ENCODE measurements around the gene DDX50.
"Not testable (repeated sequence)": the region's sequence is repeated elsewhere in the genome, so short reads cannot be mapped to it uniquely, and the experiment has no call there.

DDX50 gene

DNA sequence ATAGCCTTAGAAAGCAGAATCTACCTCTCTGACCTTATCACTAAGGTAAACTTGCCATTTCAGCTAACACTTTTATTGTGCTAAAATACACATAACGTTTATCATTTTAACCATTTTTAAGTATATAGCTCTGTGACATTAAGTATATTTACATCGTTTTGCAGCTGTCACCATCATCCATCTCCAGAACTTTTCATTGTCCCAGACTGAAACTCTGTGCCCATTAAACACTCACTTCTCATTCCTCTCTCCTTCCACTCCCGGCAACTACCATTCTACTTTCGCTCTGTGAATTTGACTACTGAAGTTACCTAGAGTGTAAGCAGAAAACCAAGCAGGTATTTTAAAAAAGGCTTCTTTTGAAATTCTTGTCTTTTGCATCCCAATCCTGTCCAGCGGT lies 1.3 kb downstream of the DDX50 start:
- DNase-seq, result no peak

DNA sequence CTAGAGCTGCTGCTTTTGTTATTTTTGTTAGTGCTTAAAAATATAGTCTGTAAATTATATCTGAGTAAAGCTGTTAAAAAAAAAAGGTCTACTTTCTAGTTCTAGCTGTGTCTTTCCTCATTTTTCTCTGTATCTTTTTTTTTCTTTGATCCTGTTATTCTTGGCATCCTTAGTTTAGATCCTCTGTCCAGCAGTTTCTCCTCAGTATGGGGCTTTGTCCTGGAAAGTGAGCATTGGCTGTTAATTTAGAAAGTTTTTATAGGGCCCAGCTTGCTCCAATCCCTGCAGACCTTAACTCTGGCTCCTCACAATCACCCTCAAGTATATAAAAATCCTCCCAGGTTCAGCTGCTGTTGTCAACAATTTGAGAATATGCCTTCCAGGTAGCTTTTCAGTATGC lies 23.5 kb downstream of the DDX50 start:
- no peak for DNase-seq

DNA sequence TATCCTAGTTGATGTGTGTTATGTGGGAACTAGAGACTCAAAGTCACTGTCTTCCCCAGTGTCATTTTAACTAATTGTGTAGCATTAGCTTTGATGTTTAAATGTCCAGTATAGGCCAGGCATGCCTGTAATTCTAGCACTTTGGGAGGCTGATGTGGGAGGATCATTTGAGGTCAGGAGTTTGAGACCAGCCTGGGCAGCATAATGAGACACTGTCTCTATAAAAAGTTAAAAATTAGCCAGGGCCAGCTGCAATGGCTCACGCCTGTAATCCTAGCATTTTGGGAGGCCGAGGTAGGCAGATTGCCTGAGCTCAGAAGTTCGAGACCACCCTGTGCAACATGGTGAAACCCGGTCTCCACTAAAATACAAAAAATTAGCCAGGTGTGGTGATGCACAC lies 24.4 kb downstream of the DDX50 start:
- DNase-seq, result no peak

DNA sequence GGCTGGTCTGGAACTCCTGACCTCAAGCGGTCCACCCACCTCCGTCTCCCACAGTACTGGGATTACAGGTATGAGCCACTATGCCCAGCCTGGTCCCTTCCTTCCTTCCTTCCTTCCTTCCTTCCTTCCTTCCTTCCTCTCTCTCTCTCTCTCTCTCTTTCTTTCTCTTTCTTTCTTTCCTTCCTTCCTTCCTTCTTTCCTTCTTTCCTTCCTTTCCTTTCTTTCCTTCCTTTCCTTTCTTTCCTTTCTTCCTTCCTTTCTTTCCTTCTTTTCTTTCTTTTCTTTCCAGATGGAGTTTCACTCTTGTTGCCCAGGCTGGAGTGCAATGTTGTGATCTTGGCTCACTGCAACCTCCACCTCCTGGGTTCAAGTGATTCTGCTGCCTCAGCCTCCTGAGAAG lies 28.0 kb downstream of the DDX50 start:
- not testable (repeated sequence) for DNase-seq

DNA sequence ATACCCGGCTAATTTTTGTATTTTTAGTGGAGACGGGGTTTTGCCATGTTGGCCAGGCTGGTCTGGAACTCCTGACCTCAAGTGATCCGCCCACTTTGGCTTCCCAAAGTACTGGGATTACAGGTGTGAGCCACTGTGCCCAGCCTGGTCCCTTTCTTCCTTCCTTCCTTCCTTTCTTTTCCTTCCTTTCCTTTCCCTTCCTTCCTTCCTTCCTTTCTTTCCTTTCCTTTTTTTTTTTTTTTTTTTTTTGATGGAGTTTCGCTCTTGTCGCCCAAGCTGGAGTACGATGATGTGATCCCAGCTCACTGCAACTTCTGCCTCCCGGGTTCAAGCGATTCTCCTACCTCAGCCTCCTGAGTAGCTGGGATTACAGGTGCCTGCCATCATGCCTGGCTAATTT lies 28.8 kb downstream of the DDX50 start:
- DNase-seq, result not testable (repeated sequence)

DNA sequence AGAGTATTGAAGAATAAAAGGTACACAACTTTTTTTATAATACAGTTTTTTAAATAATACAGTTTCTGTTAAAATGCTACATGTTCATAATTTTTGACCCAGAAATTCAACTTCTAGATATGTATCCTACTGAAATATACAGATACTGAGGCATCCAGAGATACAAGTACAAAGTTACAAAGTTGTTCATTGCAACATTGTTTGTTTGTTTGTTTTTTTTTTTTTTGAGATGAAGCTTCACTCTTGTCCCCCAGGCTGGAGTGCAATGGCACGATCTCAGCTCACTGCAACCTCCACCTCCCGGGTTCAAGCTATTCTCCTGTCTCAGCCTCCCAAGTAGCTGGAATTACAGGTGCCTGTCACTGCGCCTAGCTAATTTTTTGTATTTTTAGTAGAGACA lies 31.7 kb downstream of the DDX50 start:
- not testable (repeated sequence) for DNase-seq

DNA sequence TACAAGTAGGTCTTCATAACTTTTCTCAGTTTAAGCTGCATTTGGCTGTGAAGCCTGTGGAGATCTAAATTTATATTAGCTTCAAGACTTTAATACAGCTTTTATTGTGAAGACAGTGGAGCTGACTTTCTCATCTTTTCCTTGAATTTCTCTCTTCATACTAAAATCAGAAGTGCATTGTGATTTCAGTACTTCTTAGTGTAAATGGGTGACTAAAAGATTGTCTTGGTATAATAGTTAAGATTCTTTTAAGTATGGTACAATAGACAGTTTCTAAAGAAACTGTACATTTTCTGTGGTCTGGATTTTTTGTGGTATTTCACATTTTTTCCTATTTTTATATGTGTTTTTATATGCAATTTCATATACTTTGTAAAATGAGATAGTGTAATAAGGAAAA lies 33.9 kb downstream of the DDX50 start:
- DNase-seq, result no peak

DNA sequence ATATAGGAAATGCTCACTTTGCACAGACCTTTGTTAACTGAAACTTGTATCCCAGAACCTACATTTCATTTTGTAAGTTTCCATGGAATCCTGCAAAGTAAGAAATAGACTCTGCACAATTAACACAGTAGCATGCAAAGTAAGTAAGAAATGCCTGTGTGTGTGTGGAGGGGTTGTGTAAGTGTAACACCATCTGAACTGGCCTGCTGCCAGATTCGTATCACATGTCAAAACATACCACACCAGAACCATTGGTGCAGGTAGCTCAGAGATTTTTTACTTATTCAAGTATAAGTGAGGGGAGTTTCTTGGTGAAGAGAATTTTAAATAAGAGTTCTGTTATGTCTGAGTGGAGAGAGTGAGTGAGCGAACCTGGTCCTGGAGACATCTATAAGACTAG lies 37.0 kb downstream of the DDX50 start:
- no peak for DNase-seq

DNA sequence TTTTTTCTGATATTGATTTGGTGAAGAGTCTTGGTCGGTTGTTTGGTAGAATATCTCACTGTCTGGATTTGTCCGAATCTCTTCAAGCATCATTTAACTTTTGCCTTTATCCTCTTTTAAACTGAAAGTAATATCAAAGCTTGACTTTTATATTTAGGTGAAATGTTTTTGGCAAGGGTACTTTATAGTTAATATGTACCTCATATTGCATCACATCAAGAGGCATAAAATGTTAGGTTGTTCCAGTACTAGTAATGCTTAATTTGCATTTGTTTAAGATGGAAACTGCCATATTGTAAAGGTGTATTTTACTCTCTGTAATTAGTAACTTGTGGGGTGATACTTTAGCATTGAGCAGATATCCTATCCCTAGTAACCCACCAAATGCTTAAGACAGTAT lies 37.8 kb downstream of the DDX50 start:
- no peak for DNase-seq

DNA sequence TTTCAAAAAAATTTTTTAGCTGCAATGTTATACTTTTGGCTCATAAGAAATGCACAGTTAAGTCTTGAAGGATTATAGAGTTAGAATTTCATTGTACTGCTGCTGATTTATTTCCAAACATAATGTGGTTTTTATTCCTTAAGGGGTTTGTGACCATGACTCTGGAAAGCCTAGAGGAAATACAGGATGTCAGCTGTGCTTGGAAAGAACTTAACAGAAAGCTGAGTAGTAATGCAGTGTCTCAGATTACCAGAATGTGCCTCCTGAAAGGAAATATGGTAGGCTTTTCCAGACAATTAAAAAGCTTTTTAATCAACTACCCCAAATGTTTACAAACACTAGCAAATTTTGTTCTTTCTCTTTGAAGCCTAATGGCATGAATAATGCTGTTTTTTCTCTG lies 39.8 kb downstream of the DDX50 start:
- DNase-seq, result not testable (repeated sequence)

DNA sequence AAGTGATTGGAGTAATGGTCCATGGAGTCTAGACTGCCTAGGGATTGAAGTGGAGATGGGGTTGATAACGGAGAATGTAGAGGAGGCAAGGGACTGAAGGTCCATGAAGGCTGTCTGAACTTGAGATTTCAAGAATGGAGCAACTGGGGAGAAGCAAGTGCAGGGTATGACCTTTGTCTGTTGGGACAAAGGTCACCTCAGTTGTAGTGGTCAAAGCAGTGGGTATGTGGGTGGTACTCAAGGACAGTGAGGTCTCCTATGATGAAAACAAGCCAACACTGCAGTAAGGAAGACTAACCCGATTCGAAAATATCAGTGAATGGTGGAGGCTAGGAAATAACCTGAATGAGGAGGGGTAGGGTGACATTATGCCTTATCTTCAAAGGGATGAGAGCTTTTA lies 49.5 kb downstream of the DDX50 start:
- no peak for DNase-seq

DNA sequence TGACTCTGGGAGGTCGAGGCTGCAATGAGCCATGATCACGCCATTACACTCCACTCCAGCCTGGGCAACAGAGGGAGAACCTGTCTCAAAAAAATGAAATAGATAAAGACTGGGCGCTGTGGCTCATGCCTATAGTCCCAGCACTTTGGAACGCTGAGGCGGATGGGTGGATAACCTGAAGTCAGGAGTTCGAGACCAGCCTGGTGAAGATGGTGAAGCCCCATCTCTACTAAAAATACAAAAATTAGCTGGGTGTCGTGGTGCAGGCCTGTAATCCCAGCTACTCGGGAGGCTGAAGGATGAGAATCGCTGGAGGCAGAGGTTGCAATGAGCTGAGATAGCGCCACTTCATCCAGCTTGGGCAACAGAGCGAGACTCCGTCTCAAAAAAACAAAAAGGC lies 53.8 kb downstream of the DDX50 start:
- DNase-seq, result no peak

DNA sequence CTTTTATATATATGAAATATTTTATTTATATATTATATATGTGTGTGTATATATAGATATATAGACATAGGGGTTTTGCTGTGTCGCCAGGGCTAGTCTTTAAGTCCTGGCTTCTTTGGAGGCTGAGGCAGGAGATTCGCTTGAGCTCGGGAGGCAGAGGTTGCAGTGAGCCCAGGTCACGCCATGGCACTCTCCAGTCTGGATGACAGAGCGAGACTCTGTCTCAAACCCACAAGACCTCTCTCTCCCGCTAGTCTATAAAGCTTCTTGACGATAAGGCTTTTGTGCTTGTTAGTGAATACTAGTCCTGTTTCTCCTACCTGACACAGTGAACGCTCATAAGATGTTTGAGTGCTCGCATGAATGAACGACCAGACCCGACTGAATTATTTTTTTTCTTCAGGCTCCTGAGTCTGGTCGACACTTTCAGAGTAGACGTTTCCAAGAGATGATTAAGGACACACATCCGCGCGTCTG lies 54.3 kb downstream of the DDX50 start:
- DNase-seq, result peak; percentile 34

DNA sequence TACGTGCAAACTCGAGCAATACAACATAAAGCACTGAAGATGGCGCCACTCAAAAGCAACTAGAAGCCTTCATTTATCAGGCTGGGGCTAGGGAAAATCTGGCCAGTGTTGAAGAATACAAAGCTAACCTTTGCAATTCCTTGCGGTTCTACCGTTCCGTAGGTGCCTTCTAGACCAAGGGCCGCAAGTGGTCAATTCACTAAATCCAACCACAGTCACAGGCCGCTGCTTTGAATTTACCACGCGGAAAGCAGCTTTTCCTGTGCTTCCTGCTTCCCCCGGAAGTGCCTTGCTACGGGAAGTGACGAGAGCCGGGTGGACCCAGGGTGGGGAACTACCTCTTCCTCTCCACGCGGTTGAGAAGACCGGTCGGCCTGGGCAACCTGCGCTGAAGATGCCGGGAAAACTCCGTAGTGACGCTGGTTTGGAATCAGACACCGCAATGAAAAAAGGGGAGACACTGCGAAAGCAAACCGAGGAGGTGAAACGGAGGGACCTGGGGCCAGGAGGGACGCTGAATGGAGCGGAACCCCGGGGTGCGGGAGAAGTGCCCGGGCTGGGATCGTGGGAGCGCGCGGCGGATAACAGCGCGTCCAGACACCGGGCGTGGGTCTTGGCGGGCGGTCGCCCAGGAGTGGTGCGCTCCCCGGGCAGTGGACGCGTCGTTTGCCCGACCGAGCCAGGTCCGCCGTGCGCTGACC lies 54.9 kb downstream of the DDX50 start, which contains the start of gene DDX21:
Gene DDX21 (plus strand): TSS at position 339 of the 701 bp plus-strand sequence. CDS start 56 bp downstream, at position 395.
- DNase-seq, result peak; percentile 81

DNA sequence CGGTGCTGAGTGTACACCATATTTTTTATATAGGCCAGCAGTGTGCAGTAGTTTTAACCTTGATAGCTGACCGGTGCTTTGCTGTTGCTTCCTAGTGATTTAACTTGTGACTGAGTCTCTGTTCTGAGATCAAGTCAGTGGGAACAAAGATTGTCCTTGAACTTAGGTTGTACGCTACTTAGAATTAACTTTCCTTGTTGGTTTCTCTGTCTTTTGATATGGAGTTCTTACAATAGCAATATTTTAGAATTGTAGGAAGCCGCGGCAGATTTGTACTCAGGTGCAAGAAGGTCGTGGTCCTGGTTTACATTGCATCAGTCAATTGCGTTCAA lies 56.1 kb downstream of the DDX50 start:
- DNase-seq, result no peak

DNA sequence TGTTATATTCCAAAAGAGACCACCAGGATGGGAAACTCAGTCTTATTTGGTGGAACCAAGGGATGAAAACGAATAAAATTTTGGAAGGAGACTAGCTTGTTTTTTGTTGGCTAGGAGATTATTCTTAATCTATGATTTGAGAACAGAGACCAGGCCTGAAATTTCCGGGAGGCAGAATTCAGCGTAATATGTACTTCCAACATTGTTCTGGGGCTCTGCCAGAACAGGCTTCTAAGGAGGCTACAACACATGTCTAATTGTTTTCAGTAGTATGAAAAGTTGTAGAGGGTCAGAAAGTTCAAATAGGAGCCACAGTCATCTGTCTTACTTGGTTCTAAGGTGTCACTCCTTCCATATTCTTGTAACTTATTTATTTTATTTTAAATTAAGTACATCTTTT lies 56.5 kb downstream of the DDX50 start:
- no peak for DNase-seq

DNA sequence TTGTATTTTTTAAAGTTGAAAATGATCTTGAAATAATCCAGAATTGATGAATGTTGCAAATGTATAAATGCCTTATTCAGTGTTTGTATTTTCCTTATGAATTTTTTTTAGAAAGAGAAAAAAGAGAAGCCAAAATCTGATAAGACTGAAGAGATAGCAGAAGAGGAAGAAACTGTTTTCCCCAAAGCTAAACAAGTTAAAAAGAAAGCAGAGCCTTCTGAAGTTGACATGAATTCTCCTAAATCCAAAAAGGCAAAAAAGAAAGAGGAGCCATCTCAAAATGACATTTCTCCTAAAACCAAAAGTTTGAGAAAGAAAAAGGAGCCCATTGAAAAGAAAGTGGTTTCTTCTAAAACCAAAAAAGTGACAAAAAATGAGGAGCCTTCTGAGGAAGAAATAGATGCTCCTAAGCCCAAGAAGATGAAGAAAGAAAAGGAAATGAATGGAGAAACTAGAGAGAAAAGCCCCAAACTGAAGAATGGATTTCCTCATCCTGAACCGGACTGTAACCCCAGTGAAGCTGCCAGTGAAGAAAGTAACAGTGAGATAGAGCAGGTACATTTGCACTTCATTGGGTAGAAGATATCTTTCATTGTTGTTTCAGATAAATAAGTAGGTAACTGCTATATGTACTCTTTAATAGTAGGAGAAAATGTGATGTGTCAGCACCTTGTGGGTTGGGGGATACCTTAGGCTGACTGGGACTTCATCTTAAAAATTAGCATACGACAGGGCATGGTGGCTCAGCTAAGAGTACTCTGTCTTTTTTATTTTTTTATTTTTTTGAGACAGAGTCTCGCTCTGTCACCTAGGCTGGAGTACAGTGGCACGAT lies 58.8 kb downstream of the DDX50 start:
- DNase-seq, result no peak

DNA sequence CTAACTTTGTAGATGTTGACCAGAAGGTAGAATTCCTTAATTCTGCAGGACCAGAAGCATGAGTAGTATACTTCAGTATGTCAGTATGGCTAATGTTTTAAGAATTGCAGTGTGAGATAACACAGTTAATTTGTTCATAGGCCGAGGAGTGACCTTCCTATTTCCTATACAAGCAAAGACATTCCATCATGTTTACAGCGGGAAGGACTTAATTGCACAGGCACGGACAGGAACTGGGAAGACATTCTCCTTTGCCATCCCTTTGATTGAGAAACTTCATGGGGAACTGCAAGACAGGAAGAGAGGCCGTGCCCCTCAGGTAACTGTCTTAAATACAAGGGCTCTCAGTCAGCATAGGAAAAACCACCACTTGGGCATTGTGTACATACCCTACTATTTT lies 62.0 kb downstream of the DDX50 start:
- no peak for DNase-seq

DNA sequence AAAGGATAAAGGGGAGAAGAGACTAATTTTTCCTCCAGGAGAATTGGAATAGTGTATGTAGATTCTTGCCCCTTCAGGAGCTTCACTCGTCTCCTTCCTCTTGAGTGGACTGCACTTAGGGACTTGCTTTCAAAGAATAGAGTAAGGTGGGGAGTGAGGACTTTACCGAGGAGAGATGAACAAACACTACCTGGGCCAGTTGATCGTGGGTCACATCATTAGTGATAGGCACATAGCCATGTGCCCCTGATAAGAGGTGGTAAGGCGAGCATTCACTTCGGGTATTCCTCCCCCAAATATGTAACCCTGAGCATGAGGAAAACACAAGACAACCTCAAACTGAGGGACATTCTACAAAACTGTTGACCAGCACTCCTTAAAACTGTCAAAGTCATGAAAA lies 72.9 kb downstream of the DDX50 start:
- DNase-seq, result no peak

DNA sequence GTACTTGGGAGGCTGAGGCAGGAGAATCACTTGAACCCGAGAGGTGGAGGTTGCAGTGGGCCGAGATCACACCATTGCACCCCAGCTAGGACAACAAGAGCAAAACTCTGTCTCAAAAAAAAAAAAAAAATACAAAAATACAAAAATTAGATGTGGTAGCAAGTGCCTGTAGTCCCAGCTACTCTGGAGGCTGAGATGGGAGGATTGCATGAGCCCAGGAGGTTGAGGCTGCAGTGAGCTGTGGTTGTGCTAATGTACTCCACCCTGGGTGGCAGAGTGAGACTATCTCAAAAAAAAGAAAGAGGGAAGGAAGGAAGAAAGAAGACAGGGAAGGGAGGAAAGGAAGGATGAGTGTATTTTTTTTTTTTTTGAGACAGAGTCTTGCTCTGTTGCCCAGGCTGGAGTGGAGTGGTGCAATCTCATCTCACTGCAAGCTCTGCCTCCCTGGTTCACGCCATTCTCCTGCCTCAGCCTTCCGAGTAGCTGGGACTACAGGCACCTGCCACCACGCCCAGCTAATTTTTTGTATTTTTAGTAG lies 74.9 kb downstream of the DDX50 start:
- not testable (repeated sequence) for DNase-seq

DNA sequence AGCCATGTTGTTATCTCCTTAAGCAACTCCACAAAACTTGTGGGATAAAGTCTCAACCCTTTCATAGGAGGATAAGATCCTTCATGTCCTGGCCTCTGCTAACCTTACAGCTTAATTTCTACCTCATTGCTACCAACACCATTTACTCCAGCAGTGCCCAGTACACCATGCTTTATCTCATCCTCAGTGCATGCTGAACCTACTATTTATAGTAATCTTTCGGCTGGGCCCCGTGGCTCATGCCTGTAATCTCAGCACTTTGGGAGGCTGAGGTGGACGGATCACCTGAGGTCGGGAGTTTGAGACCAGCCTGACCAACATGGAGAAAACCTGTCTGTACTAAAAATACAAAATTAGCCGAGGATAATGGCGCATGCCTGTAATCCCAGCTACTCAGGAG lies 78.6 kb downstream of the DDX50 start:
- DNase-seq, result not testable (repeated sequence)

DNA sequence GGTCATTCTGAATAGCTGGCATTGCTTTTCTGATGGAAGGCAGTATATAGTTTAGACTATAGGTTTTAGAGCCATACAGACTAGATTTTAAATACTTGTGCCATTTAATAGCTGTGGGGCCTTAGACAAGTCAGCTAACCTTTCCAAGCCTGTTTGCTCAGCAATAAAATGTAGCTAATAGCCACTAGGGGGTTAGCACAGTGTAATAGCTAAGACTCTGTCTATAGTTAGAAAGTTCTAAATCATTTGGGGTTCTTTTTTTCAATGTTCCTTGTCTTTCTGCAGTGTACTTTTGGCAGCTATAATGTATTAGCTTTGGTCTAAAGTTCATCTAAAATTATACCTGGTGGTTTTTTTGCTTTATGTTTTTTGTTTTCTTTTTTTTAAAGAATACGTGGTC lies 80.0 kb downstream of the DDX50 start:
- no peak for DNase-seq

DNA sequence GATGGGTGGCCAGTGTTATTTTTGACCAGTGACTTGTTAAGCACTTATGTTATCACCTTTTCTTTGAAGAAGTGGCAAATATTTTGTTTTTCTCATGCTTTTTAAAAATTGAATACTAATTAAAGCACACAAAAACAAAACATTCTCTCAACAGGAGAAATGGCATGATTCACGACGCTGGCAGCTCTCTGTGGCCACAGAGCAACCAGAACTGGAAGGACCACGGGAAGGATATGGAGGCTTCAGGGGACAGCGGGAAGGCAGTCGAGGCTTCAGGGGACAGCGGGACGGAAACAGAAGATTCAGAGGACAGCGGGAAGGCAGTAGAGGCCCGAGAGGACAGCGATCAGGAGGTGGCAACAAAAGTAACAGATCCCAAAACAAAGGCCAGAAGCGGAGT lies 81.3 kb downstream of the DDX50 start:
- DNase-seq, result no peak

DNA sequence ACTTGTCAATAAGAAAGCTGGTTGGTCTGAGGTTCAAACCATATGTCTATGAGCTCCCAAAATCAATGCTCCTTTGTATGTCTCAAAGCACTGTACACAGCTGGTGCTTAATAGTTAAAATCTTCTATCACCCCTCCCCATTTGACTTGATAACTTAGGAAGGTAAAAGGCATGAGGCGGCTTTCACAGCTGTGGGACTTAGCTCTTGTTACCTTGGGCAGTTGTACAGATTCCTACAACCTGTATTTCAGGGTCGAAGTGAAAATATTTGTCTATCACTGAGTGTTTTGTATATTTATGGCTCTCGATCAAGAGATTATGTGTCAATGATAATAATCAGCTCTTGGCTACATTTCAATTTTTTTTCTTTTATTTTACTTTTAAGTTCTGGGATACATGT lies 86.5 kb downstream of the DDX50 start:
- no peak for DNase-seq

Measured in activated CD4-positive, CD25-positive, alpha-beta regulatory T cell treated with anti-CD3 and anti-CD28 coated beads, Interleukin-2, amount 50 U/mL, for 72 hours (primary cell).